Measurements from ENCODE around the gene IRF2BP2.

IRF2BP2 gene

GRCh38 chr1:234612352-234613127, 2.6 kb upstream of the IRF2BP2 start:
- Histone ChIP-seq H2BK5ac (ENCODE audit: low read length) (no peak overlapping the region), H3K4me3 (ENCODE audit: low read length in 2 of 2) (peak overlapping the region in 1 of 2 donors; percentile 63), H2BK15ac (ENCODE audit: low read length) (no peak overlapping the region), H2BK120ac (ENCODE audit: low read depth, low read length) (no peak overlapping the region), H4K8ac (ENCODE audit: low read depth, low read length) (no peak overlapping the region), H3K23ac (ENCODE audit: low read depth, low read length, poor library complexity) (no peak overlapping the region), H3K4me2 (ENCODE audit: insufficient read depth, low read length, poor library complexity, severe bottlenecking) (no peak overlapping the region), H2AK5ac (ENCODE audit: low read depth, low read length) (no peak overlapping the region), H2AFZ (ENCODE audit: low read length) (peak overlapping the region; percentile 60), H3K27ac (replicated peaks; ENCODE audit: low read length) (no peak overlapping the region), H3K36me3 (replicated peaks in 1 of 2; ENCODE audit: control insufficient read depth in 2 of 2, insufficient read depth in 2 of 2, low read length in 2 of 2) (peaks cover 0 to 10% of the 10 kb centered on the region in 2 donors), H4K91ac (ENCODE audit: low read depth, low read length, poor library complexity) (no peak overlapping the region), H3K14ac (ENCODE audit: low read length) (no peak overlapping the region), H3K9ac (ENCODE audit: low read depth, low read length, poor library complexity) (no peak overlapping the region), H3K4me1 (ENCODE audit: control insufficient read depth in 2 of 2, insufficient read depth in 1 of 2, low read depth in 1 of 2, low read length in 2 of 2) (peaks cover 22 to 37% of the 10 kb centered on the region in 2 donors), H3K9me3 (replicated peaks in 1 of 2; ENCODE audit: control insufficient read depth in 2 of 2, insufficient read depth in 1 of 2, low read depth in 1 of 2, low read length in 2 of 2) (no peaks in the 10 kb centered on the region), H3K4ac (ENCODE audit: low read length) (no peak overlapping the region), H3K27me3 (ENCODE audit: control insufficient read depth in 3 of 3, insufficient read depth in 3 of 3, low read depth in 1 of 3, low read length in 3 of 3) (no peaks in the 10 kb centered on the region), H3K18ac (ENCODE audit: low read length) (peak overlapping the region; percentile 57), H2BK12ac (ENCODE audit: low read length) (no peak overlapping the region), H3K79me1 (ENCODE audit: low read depth, low read length) (peaks cover 7% of the 10 kb centered on the region)
- WGBS, 2 donors (ENCODE audit: extremely low coverage in 2 of 2, insufficient read length in 2 of 2, insufficient replicate concordance in 1 of 2), result no CpG with 5 or more reads among the region's 20 CpGs
- no peak for DNase-seq (ENCODE audit: low spot score)

GRCh38 chr1:234611847-234612351, 1.9 kb upstream of the IRF2BP2 start:
- H2BK120ac ChIP-seq (ENCODE audit: low read depth, low read length), result no peak overlapping the region
- H2AK5ac ChIP-seq (ENCODE audit: low read depth, low read length), result no peak overlapping the region
- no peak overlapping the region for H4K91ac ChIP-seq (ENCODE audit: low read depth, low read length, poor library complexity)
- peaks cover 7% of the 10 kb centered on the region for H3K79me1 ChIP-seq (ENCODE audit: low read depth, low read length)
- H3K4ac ChIP-seq (ENCODE audit: low read length), result no peak overlapping the region
- no CpG with 5 or more reads among the region's 7 CpGs for WGBS, 2 donors (ENCODE audit: extremely low coverage in 2 of 2, insufficient read length in 2 of 2, insufficient replicate concordance in 1 of 2)
- no peaks in the 10 kb centered on the region for H3K27me3 ChIP-seq (ENCODE audit: control insufficient read depth in 3 of 3, insufficient read depth in 3 of 3, low read depth in 1 of 3, low read length in 3 of 3)
- H3K9me3 ChIP-seq (replicated peaks in 1 of 2; ENCODE audit: control insufficient read depth in 2 of 2, insufficient read depth in 1 of 2, low read depth in 1 of 2, low read length in 2 of 2), result no peaks in the 10 kb centered on the region
- no peak overlapping the region for H2BK15ac ChIP-seq (ENCODE audit: low read length)
- H3K4me3 ChIP-seq (ENCODE audit: low read length in 2 of 2), result peak overlapping the region in 1 of 2 donors; percentile 63
- no peak overlapping the region for H3K9ac ChIP-seq (ENCODE audit: low read depth, low read length, poor library complexity)
- H3K27ac ChIP-seq (replicated peaks; ENCODE audit: low read length), result no peak overlapping the region
- H3K4me2 ChIP-seq (ENCODE audit: insufficient read depth, low read length, poor library complexity, severe bottlenecking), result peak overlapping the region; percentile 88
- H4K8ac ChIP-seq (ENCODE audit: low read depth, low read length), result no peak overlapping the region
- H2AFZ ChIP-seq (ENCODE audit: low read length), result no peak overlapping the region
- peak overlapping the region; percentile 66 for H3K18ac ChIP-seq (ENCODE audit: low read length)
- H2BK5ac ChIP-seq (ENCODE audit: low read length), result no peak overlapping the region
- no peak overlapping the region for H3K14ac ChIP-seq (ENCODE audit: low read length)
- no peak overlapping the region for H2BK12ac ChIP-seq (ENCODE audit: low read length)
- H3K36me3 ChIP-seq (replicated peaks in 1 of 2; ENCODE audit: control insufficient read depth in 2 of 2, insufficient read depth in 2 of 2, low read length in 2 of 2), result peaks cover 3 to 16% of the 10 kb centered on the region in 2 donors
- no peak overlapping the region for H3K23ac ChIP-seq (ENCODE audit: low read depth, low read length, poor library complexity)
- DNase-seq (ENCODE audit: low spot score), result no peak
- H3K4me1 ChIP-seq (ENCODE audit: control insufficient read depth in 2 of 2, insufficient read depth in 1 of 2, low read depth in 1 of 2, low read length in 2 of 2), result peaks cover 23 to 40% of the 10 kb centered on the region in 2 donors

GRCh38 chr1:234611225-234611846, 1.4 kb upstream of the IRF2BP2 start:
- Histone ChIP-seq H3K9ac (ENCODE audit: low read depth, low read length, poor library complexity) (no peak overlapping the region), H2BK12ac (ENCODE audit: low read length) (no peak overlapping the region), H3K9me3 (replicated peaks in 1 of 2; ENCODE audit: control insufficient read depth in 2 of 2, insufficient read depth in 1 of 2, low read depth in 1 of 2, low read length in 2 of 2) (no peaks in the 10 kb centered on the region), H2BK5ac (ENCODE audit: low read length) (no peak overlapping the region), H4K91ac (ENCODE audit: low read depth, low read length, poor library complexity) (no peak overlapping the region), H3K36me3 (replicated peaks in 1 of 2; ENCODE audit: control insufficient read depth in 2 of 2, insufficient read depth in 2 of 2, low read length in 2 of 2) (peaks cover 3 to 22% of the 10 kb centered on the region in 2 donors), H3K18ac (ENCODE audit: low read length) (no peak overlapping the region), H4K8ac (ENCODE audit: low read depth, low read length) (no peak overlapping the region), H3K14ac (ENCODE audit: low read length) (no peak overlapping the region), H3K79me1 (ENCODE audit: low read depth, low read length) (peaks cover 7% of the 10 kb centered on the region), H3K4me2 (ENCODE audit: insufficient read depth, low read length, poor library complexity, severe bottlenecking) (peak overlapping the region; percentile 88), H3K4me3 (ENCODE audit: low read length in 2 of 2) (peak overlapping the region; percentile 63 to 68), H2AFZ (ENCODE audit: low read length) (peak overlapping the region; percentile 85), H3K27me3 (ENCODE audit: control insufficient read depth in 3 of 3, insufficient read depth in 3 of 3, low read depth in 1 of 3, low read length in 3 of 3) (no peaks in the 10 kb centered on the region), H2BK15ac (ENCODE audit: low read length) (no peak overlapping the region), H3K27ac (replicated peaks; ENCODE audit: low read length) (peak overlapping the region; percentile 69), H3K4ac (ENCODE audit: low read length) (no peak overlapping the region), H2BK120ac (ENCODE audit: low read depth, low read length) (no peak overlapping the region), H3K4me1 (ENCODE audit: control insufficient read depth in 2 of 2, insufficient read depth in 1 of 2, low read depth in 1 of 2, low read length in 2 of 2) (peaks cover 23 to 36% of the 10 kb centered on the region in 2 donors), H2AK5ac (ENCODE audit: low read depth, low read length) (no peak overlapping the region), H3K23ac (ENCODE audit: low read depth, low read length, poor library complexity) (no peak overlapping the region)
- WGBS, 2 donors (ENCODE audit: extremely low coverage in 2 of 2, insufficient read length in 2 of 2, insufficient replicate concordance in 1 of 2), result no CpG with 5 or more reads among the region's 22 CpGs
- DNase-seq (ENCODE audit: low spot score), result peak; percentile 71

GRCh38 chr1:234610666-234611224, 767 bp upstream of the IRF2BP2 start:
- no CpG with 5 or more reads among the region's 71 CpGs for WGBS, 2 donors (ENCODE audit: extremely low coverage in 2 of 2, insufficient read length in 2 of 2, insufficient replicate concordance in 1 of 2)
- H3K9me3 ChIP-seq (replicated peaks in 1 of 2; ENCODE audit: control insufficient read depth in 2 of 2, insufficient read depth in 1 of 2, low read depth in 1 of 2, low read length in 2 of 2), result no peaks in the 10 kb centered on the region
- no peak overlapping the region for H2BK12ac ChIP-seq (ENCODE audit: low read length)
- H3K18ac ChIP-seq (ENCODE audit: low read length), result peak overlapping the region; percentile 77
- DNase-seq (ENCODE audit: low spot score), result peak; percentile 63
- H3K9ac ChIP-seq (ENCODE audit: low read depth, low read length, poor library complexity), result peak overlapping the region; percentile 97
- no peak overlapping the region for H4K91ac ChIP-seq (ENCODE audit: low read depth, low read length, poor library complexity)
- H2BK5ac ChIP-seq (ENCODE audit: low read length), result no peak overlapping the region
- H2BK120ac ChIP-seq (ENCODE audit: low read depth, low read length), result peak overlapping the region; percentile 38
- H3K79me1 ChIP-seq (ENCODE audit: low read depth, low read length), result peaks cover 7% of the 10 kb centered on the region
- H3K27ac ChIP-seq (replicated peaks; ENCODE audit: low read length), result peak overlapping the region; percentile 69
- no peak overlapping the region for H2AK5ac ChIP-seq (ENCODE audit: low read depth, low read length)
- H3K4me1 ChIP-seq (ENCODE audit: control insufficient read depth in 2 of 2, insufficient read depth in 1 of 2, low read depth in 1 of 2, low read length in 2 of 2), result peaks cover 25 to 35% of the 10 kb centered on the region in 2 donors
- H2AFZ ChIP-seq (ENCODE audit: low read length), result peak overlapping the region; percentile 85
- peak overlapping the region; percentile 88 for H3K4me2 ChIP-seq (ENCODE audit: insufficient read depth, low read length, poor library complexity, severe bottlenecking)
- no peak overlapping the region for H4K8ac ChIP-seq (ENCODE audit: low read depth, low read length)
- peaks cover 3 to 28% of the 10 kb centered on the region in 2 donors for H3K36me3 ChIP-seq (replicated peaks in 1 of 2; ENCODE audit: control insufficient read depth in 2 of 2, insufficient read depth in 2 of 2, low read length in 2 of 2)
- H3K14ac ChIP-seq (ENCODE audit: low read length), result no peak overlapping the region
- H3K23ac ChIP-seq (ENCODE audit: low read depth, low read length, poor library complexity), result peak overlapping the region; percentile 70
- H3K4ac ChIP-seq (ENCODE audit: low read length), result no peak overlapping the region
- H3K27me3 ChIP-seq (ENCODE audit: control insufficient read depth in 3 of 3, insufficient read depth in 3 of 3, low read depth in 1 of 3, low read length in 3 of 3), result no peaks in the 10 kb centered on the region
- peak overlapping the region; percentile 6 for H2BK15ac ChIP-seq (ENCODE audit: low read length)
- H3K4me3 ChIP-seq (ENCODE audit: low read length in 2 of 2), result peak overlapping the region; percentile 63 to 83

Measured in neuronal stem cell (in vitro differentiated cells).